ENCODE data around the gene DCUN1D2. TPM values are rescaled to one million over a fixed set of nuclear protein-coding genes. Genes with fewer than 3 reads are reported as not detected.
"Not testable (repeated sequence)": the region's sequence is repeated elsewhere in the genome, so short reads cannot be mapped to it uniquely, and the experiment has no call there.

Gene DCUN1D2
- total RNA-seq, 6 experiments from 2014 or later, result 6.1 to 11.7 (median 9.3) TPM

DNA sequence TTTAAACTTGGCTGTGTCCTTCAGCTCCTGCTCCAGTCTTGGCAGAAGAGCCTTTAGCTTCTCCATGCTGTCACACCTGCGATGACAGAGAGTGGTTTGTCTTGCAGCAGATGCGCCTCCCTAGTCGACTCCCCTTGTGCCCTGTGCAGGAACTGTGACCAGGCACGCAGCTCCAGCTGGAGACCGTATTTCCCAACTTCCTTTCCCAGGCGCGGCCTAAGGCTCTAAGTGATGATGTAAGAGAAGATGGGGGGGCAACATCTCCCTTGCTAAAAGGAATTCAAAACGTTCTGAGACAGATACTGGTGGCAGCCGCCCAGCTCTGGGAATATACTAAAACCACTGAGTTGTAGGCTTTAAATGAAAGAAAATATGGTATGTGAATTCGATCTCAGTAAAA lies 16.3 kb downstream of the DCUN1D2 start:
- H3K9me3 ChIP-seq, result no peaks in the 10 kb centered on the region
- H3K27ac ChIP-seq, result no peak overlapping the region
- intact Hi-C loops (cut with DNase I), result no loop called here
- H3K36me3 ChIP-seq, result peaks cover 0 to 9% (median 0%) of the 10 kb centered on the region in 4 donors
- TF ChIP-seq POLR2A (IDR thresholded peaks at IDR 0.05), result no peak
- TF ChIP-seq, protein P1, sequence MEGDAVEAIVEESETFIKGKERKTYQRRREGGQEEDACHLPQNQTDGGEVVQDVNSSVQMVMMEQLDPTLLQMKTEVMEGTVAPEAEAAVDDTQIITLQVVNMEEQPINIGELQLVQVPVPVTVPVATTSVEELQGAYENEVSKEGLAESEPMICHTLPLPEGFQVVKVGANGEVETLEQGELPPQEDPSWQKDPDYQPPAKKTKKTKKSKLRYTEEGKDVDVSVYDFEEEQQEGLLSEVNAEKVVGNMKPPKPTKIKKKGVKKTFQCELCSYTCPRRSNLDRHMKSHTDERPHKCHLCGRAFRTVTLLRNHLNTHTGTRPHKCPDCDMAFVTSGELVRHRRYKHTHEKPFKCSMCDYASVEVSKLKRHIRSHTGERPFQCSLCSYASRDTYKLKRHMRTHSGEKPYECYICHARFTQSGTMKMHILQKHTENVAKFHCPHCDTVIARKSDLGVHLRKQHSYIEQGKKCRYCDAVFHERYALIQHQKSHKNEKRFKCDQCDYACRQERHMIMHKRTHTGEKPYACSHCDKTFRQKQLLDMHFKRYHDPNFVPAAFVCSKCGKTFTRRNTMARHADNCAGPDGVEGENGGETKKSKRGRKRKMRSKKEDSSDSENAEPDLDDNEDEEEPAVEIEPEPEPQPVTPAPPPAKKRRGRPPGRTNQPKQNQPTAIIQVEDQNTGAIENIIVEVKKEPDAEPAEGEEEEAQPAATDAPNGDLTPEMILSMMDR (IDR thresholded peaks at IDR 0.05), result no peak
- H3K4me3 ChIP-seq, result no peak overlapping the region
- WGBS (ENCODE audit: insufficient coverage, low coverage, low lambda C conversion rate, missing lambda C conversion rate), result 66% methylated on average over 6 of the region's 10 CpGs
- DNase-seq, result no peak
- H3K27me3 ChIP-seq, result no peaks in the 10 kb centered on the region
- H3K4me1 ChIP-seq, result no peaks in the 10 kb centered on the region
- peak; percentile 59 to 71 (median 68) for ATAC-seq

DNA sequence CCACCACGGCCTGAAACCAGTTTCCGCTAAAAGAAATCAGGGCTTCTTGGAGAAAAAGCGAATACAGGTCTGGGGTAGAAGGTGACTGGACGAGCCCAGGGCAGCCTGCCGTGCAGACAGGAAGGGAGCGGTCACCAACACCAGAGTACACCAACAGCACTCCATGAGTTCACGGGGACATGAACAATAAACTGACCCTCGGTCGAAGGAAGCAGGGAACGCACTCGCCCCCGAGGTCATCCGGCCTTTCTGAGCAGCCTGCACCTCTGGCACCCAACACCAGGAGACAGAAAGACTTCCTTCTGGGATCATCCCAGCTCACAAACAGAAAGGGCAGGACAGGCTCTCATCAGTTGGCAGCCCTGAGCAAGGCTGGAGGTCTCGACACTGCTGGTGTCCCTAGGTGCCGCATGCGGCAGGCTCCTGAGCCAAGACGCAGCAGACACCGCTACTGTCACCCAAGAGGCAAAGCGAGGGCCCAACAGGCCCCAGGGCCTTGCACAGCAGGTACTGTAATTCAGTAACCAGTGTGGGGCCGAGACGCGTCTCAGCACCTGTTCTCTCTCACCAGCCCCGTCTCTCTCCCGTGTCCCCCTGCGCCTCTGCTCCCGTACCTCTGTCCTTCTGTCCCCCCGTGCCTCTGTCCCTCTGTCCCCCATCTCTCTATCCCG lies 18.0 kb downstream of the DCUN1D2 start:
- TF ChIP-seq, protein P1 (IDR thresholded peaks at IDR 0.05), result no peak
- TF ChIP-seq POLR2A (IDR thresholded peaks at IDR 0.05), result no peak

DNA sequence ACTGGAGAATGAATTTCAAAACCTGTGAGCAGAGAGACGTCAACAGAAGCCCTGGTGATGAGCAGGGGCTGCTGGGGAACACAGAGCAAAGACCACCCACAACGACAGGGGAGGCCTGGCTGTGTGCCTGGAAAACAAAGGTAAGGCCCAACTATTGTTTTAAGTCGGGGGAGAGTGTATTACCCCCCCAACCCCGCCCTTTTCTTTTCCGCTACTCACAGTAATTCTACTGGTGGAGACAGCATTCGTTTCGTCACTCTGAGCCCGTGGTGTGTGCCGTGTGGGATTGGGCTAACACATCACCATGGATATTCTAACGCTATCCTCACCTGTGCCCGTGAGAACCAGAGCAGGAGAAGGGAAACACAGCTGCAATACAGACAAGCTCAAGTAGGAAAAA lies 18.7 kb downstream of the DCUN1D2 start:
- Histone ChIP-seq H3K36me3 (peaks cover 0 to 9% (median 0%) of the 10 kb centered on the region in 4 donors), H3K27me3 (no peaks in the 10 kb centered on the region), H3K4me1 (no peaks in the 10 kb centered on the region), H3K9me3 (no peaks in the 10 kb centered on the region), H3K27ac (no peak overlapping the region), H3K4me3 (no peak overlapping the region)
- TF ChIP-seq POLR2A (IDR thresholded peaks at IDR 0.05), result no peak
- ATAC-seq (no peak), DNase-seq (no peak)
- intact Hi-C loops (cut with DNase I), result no loop called here
- 79% methylated on average over 10 of the region's 11 CpGs for WGBS (ENCODE audit: insufficient coverage, low coverage, low lambda C conversion rate, missing lambda C conversion rate)

More for the DNA sequence above, 18.0 kb downstream of the DCUN1D2 start:
- 77% methylated on average over 17 of the region's 28 CpGs for WGBS (ENCODE audit: insufficient coverage, low coverage, low lambda C conversion rate, missing lambda C conversion rate)
- no peak overlapping the region for H3K4me3 ChIP-seq
- H3K9me3 ChIP-seq, result no peaks in the 10 kb centered on the region
- intact Hi-C loops (cut with DNase I), result no loop called here
- H3K4me1 ChIP-seq, result no peaks in the 10 kb centered on the region
- ATAC-seq (peak; percentile 57 to 85 (median 68)), DNase-seq (no peak)
- H3K36me3 ChIP-seq, result peaks cover 0 to 4% (median 0%) of the 10 kb centered on the region in 4 donors
- no peaks in the 10 kb centered on the region for H3K27me3 ChIP-seq
- H3K27ac ChIP-seq, result no peak overlapping the region

DNA sequence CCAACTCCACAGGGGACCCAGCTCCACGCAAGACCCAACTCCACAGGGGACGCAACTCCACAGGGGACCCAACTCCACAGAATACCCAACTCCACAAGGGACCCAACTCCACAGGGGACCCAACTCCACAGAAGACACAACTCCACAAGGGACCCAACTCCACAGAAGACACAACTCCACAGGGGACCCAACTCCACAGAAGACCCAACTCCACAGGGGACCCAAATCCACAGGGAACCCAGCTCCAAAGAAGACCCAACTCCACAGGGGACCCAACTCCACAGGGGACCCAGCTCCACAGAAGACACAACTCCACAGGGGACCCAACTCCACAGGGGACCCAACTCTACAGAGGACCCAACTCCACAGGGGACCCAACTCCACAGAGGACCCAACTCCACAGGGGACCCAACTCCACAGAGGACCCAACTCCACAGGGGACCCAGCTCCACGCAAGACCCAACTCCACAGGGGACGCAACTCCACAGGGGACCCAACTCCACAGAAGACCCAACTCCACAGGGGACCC lies 19.8 kb downstream of the DCUN1D2 start:
- no CpG with 5 or more reads among the region's 4 CpGs for WGBS (ENCODE audit: insufficient coverage, low coverage, low lambda C conversion rate, missing lambda C conversion rate)
- ATAC-seq; DNase-seq; H3K4me3 ChIP-seq; intact Hi-C loops (cut with DNase I); H3K36me3 ChIP-seq; H3K27ac ChIP-seq; H3K9me3 ChIP-seq; H3K4me1 ChIP-seq; H3K27me3 ChIP-seq: not testable (repeated sequence)

GRCh38 chr13:113470073-113470472 lies 20.4 kb downstream of the DCUN1D2 start:
- ATAC-seq (no peak), DNase-seq (no peak)
- Histone ChIP-seq H3K36me3 (peaks cover 0 to 9% (median 0%) of the 10 kb centered on the region in 4 donors), H3K27me3 (no peaks in the 10 kb centered on the region), H3K27ac (no peak overlapping the region), H3K4me1 (no peaks in the 10 kb centered on the region), H3K9me3 (no peaks in the 10 kb centered on the region), H3K4me3 (no peak overlapping the region)
- WGBS (ENCODE audit: insufficient coverage, low coverage, low lambda C conversion rate, missing lambda C conversion rate), result 89% methylated on average over 8 of the region's 10 CpGs
- TF ChIP-seq, protein P1 (IDR thresholded peaks at IDR 0.05), result no peak
- TF ChIP-seq POLR2A (IDR thresholded peaks at IDR 0.05), result no peak
- intact Hi-C loops (cut with DNase I), result no loop called here

Measured in right lobe of liver (tissue), 6 donors.